K562 (cell line): ENCODE measurements around the gene P2RY11. TPM values are rescaled to one million over a fixed set of nuclear protein-coding genes. Genes with fewer than 3 reads are reported as not detected.

Experiments
- ATF1 ChIP-seq, 2 experiments: fragments of 450-650 bp in 1 of 2; IDR thresholded peaks; 2 replicates each; pipeline ENCODE4 v1.6.1; 2016; ENCODE audit warnings: missing compliant biosample characterization in 1 of 2, missing genetic modification characterization in 1 of 2
- ATF7 ChIP-seq: fragments of 450-650 bp; IDR thresholded peaks from 2 replicates; pipeline ENCODE4 v1.7.1; 2014; ENCODE audit warnings: mild to moderate bottlenecking, moderate library complexity
- BCOR ChIP-seq: fragments of 450-650 bp; IDR thresholded peaks from 2 replicates; pipeline ENCODE4 v1.6.1; 2016
- COPS2 ChIP-seq: fragments of 450-650 bp; conservative IDR thresholded peaks from 2 replicates; pipeline ENCODE4 v1.6.1; 2016; ENCODE audit warnings: mild to moderate bottlenecking, moderate library complexity
- JUND ChIP-seq, 2 experiments: IDR thresholded peaks; 2 replicates in 1 of 2; 3 replicates in 1 of 2; pipeline ENCODE4 v1.6.1; 2011; ENCODE audit warnings: borderline replicate concordance in 2 of 2, low read depth in 2 of 2, low read length in 2 of 2, improper control_type of control experiment in 1 of 2, missing biosample characterization in 1 of 2, missing genetic modification characterization in 1 of 2, missing genetic modification reagents in 1 of 2
- MEIS2 ChIP-seq: fragments of 450-650 bp; IDR thresholded peaks from 2 replicates; pipeline ENCODE4 v1.6.1; 2014; ENCODE audit warnings: mild to moderate bottlenecking; ENCODE audit not compliant: partially characterized antibody
- POLR2G ChIP-seq: fragments of 200-400 bp; formaldehyde crosslinking; IDR thresholded peaks from 2 replicates; pipeline ENCODE4 v1.6.1; 2017; ENCODE audit warnings: low read depth, mild to moderate bottlenecking, antibody characterized with exemption, low read length, moderate library complexity
- SIN3A ChIP-seq, 2 experiments: fragments of 150-350 bp in 1 of 2; IDR thresholded peaks; 2 replicates each; pipeline ENCODE4 v1.6.1; 2011 to 2016; ENCODE audit warnings: borderline replicate concordance in 2 of 2, low read depth in 2 of 2, low read length in 2 of 2, mild to moderate bottlenecking in 2 of 2, moderate library complexity in 2 of 2; ENCODE audit not compliant: control insufficient read depth in 1 of 2
- TEAD1 ChIP-seq, 2 experiments: fragments of 450-650 bp in 1 of 2; sonication (generic) in 1 of 2; formaldehyde crosslinking; IDR thresholded peaks; 2 replicates each; pipeline versions ENCODE4 v1.4.0 to v1.8.0; 2020 to 2022; ENCODE audit warnings: mild to moderate bottlenecking in 2 of 2, missing genetic modification reagents in 1 of 2
- ZNF134 ChIP-seq: fragments of 250-450 bp; sonication (Bioruptor Pico); conservative IDR thresholded peaks from 2 replicates; pipeline ENCODE4 v1.4.0; 2020
- ZNF3 ChIP-seq: fragments of 250-450 bp; sonication (Bioruptor Pico); IDR thresholded peaks from 2 replicates; pipeline ENCODE4 v1.5.0; 2021; ENCODE audit warnings: mild to moderate bottlenecking, moderate library complexity
- polyA plus RNA-seq, 8 experiments: library from polyadenylated mRNA; depleted of rRNA in 4 of 8; stranded (reverse) in 5 of 8; unstranded in 3 of 8; fragments of >200 nt; fragmentation: Nextera tagmentation in 2 of 8; fragmentation: Illumina TruSeq in 1 of 8; extraction: Ambion mirVana in 2 of 8; extraction: Trizol in 1 of 8; gene quantifications; 2 replicates each; pipeline versions ENCODE4 v1.2.1 to v1.2.3, GENCODE V29; 2011 to 2014; ENCODE audit warnings: inconsistent platforms in 1 of 8, missing spikeins in 1 of 8
- total RNA-seq, 7 experiments: library from RNA; depleted of rRNA in 6 of 7; stranded (reverse); fragments of >200 nt in 6 of 7; fragmentation: Illumina TruSeq in 2 of 7; extraction: Trizol in 2 of 7; gene quantifications; 2 replicates each; pipeline versions ENCODE4 v1.2.1 to v1.2.3, GENCODE V29; 2011 to 2021; ENCODE audit warnings: low replicate concordance in 1 of 7
- TF ChIP-seq, protein P1 (sequence below): fragments of 450-650 bp; IDR thresholded peaks from 2 replicates; pipeline ENCODE4 v1.6.1; 2017; ENCODE audit warnings: antibody characterized with exemption, mild to moderate bottlenecking
- TF ChIP-seq, protein P2 (sequence below), 2 experiments: fragments of 450-650 bp; IDR thresholded peaks; 2 replicates each; pipeline ENCODE4 v1.6.1; 2016
- TF ChIP-seq, protein P3 (sequence below): sonication (generic); formaldehyde crosslinking; IDR thresholded peaks from 2 replicates; pipeline ENCODE4 v1.9.0; 2022; ENCODE audit warnings: mild to moderate bottlenecking, missing genetic modification reagents

Gene P2RY11
- total and polyA plus RNA-seq, 9 of the 15 experiments (the other 6 are each of a cell fraction or from before 2014, with no cell fraction given): 0.03 to 10.1 (median 1.5) TPM

GRCh38 chr19:10104665-10105508, 6.6 kb upstream of the P2RY11 start (continued):
- TF ChIP-seq COPS2: no peak
- TF ChIP-seq POLR2G: peak; percentile 39
- peak; percentile 6 for TF ChIP-seq MEIS2
- TF ChIP-seq SIN3A (IDR thresholded peaks at IDR 0.05; ENCODE audit: borderline replicate concordance in 2 of 2, control insufficient read depth in 1 of 2, low read depth in 2 of 2, low read length in 2 of 2): no peak
- TF ChIP-seq ZNF3: no peak
- TF ChIP-seq TEAD1 (CRISPR knock-in tag; IDR thresholded peaks at IDR 0.05): no peak
- 0 out of 2 replicates have a peak, but pooled peaks have one; percentile 19 for TF ChIP-seq JUND (IDR thresholded peaks at IDR 0.05; ENCODE audit: borderline replicate concordance, low read depth, low read length)
- TF ChIP-seq JUND (tag; IDR thresholded peaks at IDR 0.05; ENCODE audit: borderline replicate concordance, low read depth, low read length): no peak; the same call in 2 of the 3 replicates
- TF ChIP-seq, protein P1, sequence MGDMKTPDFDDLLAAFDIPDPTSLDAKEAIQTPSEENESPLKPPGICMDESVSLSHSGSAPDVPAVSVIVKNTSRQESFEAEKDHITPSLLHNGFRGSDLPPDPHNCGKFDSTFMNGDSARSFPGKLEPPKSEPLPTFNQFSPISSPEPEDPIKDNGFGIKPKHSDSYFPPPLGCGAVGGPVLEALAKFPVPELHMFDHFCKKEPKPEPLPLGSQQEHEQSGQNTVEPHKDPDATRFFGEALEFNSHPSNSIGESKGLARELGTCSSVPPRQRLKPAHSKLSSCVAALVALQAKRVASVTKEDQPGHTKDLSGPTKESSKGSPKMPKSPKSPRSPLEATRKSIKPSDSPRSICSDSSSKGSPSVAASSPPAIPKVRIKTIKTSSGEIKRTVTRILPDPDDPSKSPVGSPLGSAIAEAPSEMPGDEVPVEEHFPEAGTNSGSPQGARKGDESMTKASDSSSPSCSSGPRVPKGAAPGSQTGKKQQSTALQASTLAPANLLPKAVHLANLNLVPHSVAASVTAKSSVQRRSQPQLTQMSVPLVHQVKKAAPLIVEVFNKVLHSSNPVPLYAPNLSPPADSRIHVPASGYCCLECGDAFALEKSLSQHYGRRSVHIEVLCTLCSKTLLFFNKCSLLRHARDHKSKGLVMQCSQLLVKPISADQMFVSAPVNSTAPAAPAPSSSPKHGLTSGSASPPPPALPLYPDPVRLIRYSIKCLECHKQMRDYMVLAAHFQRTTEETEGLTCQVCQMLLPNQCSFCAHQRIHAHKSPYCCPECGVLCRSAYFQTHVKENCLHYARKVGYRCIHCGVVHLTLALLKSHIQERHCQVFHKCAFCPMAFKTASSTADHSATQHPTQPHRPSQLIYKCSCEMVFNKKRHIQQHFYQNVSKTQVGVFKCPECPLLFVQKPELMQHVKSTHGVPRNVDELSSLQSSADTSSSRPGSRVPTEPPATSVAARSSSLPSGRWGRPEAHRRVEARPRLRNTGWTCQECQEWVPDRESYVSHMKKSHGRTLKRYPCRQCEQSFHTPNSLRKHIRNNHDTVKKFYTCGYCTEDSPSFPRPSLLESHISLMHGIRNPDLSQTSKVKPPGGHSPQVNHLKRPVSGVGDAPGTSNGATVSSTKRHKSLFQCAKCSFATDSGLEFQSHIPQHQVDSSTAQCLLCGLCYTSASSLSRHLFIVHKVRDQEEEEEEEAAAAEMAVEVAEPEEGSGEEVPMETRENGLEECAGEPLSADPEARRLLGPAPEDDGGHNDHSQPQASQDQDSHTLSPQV: peak; percentile 89
- TF ChIP-seq ATF1 (CRISPR knock-in tag; IDR thresholded peaks at IDR 0.05): no peak
- TF ChIP-seq ATF1 (tag; IDR thresholded peaks at IDR 0.05): 0 out of 2 replicates have a peak, but pooled peaks have one; percentile 20
- TF ChIP-seq, protein P2, sequence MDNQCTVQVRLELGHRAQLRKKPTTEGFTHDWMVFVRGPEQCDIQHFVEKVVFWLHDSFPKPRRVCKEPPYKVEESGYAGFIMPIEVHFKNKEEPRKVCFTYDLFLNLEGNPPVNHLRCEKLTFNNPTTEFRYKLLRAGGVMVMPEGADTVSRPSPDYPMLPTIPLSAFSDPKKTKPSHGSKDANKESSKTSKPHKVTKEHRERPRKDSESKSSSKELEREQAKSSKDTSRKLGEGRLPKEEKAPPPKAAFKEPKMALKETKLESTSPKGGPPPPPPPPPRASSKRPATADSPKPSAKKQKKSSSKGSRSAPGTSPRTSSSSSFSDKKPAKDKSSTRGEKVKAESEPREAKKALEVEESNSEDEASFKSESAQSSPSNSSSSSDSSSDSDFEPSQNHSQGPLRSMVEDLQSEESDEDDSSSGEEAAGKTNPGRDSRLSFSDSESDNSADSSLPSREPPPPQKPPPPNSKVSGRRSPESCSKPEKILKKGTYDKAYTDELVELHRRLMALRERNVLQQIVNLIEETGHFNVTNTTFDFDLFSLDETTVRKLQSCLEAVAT (IDR thresholded peaks at IDR 0.05): no peak
- 0 out of 2 replicates have a peak, but pooled peaks have one; percentile 6 for TF ChIP-seq ZNF134 (CRISPR knock-in tag)
- TF ChIP-seq ATF7: peak; percentile 12; the same call in 1 of the 2 replicates
- TF ChIP-seq, protein P3, sequence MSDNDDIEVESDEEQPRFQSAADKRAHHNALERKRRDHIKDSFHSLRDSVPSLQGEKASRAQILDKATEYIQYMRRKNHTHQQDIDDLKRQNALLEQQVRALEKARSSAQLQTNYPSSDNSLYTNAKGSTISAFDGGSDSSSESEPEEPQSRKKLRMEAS (CRISPR knock-in tag): peak; percentile 53; the same call in 1 of the 2 replicates
- no peak for TF ChIP-seq BCOR
